Measurements from ENCODE around the gene DYNC1LI2. TPM values are rescaled to one million over a fixed set of nuclear protein-coding genes. Genes with fewer than 3 reads are reported as not detected.
"Not testable (repeated sequence)": the region's sequence is repeated elsewhere in the genome, so short reads cannot be mapped to it uniquely, and the experiment has no call there.

Gene DYNC1LI2
- total and polyA plus RNA-seq, 5 donors from 2014 or later: 22.4 to 91.9 (median 25.4) TPM

GRCh38 chr16:66685501-66686115, 65.8 kb downstream of the DYNC1LI2 start:
- H3K4me1 Mint-ChIP-seq; H3K27ac Mint-ChIP-seq; H3K9me3 Mint-ChIP-seq; H3K4me1 ChIP-seq (ENCODE audit: control insufficient read depth, insufficient read depth, low read length, poor library complexity, severe bottlenecking); H3K4me3 Mint-ChIP-seq; H3K4me3 ChIP-seq (ENCODE audit: low read depth, low read length); H3K27ac ChIP-seq (ENCODE audit: insufficient read depth, low read length, poor library complexity, severe bottlenecking); H3K36me3 ChIP-seq (ENCODE audit: control insufficient read depth, insufficient read depth, low read length); DNase-seq; H3K36me3 Mint-ChIP-seq; H3K9me3 ChIP-seq (ENCODE audit: control insufficient read depth in 2 of 2, low read length in 2 of 2); ATAC-seq (ENCODE audit: low read depth in 2 of 2); H3K27me3 ChIP-seq (ENCODE audit: control insufficient read depth, insufficient read depth, low read length): not testable (repeated sequence)
- H3K27me3 Mint-ChIP-seq: peaks cover 14% of the 10 kb centered on the region

- H3K36me3 Mint-ChIP-seq: peaks cover 4% of the 10 kb centered on the region
- Histone ChIP-seq H3K27ac (ENCODE audit: insufficient read depth, low read length, poor library complexity, severe bottlenecking) (no peak overlapping the region), H3K27me3 (ENCODE audit: control insufficient read depth, insufficient read depth, low read length) (no peaks in the 10 kb centered on the region), H3K4me3 (ENCODE audit: low read depth, low read length) (no peak overlapping the region), H3K36me3 (ENCODE audit: control insufficient read depth, insufficient read depth, low read length) (no peaks in the 10 kb centered on the region), H3K9me3 (ENCODE audit: control insufficient read depth in 2 of 2, low read length in 2 of 2) (no peaks in the 10 kb centered on the region), H3K4me1 (ENCODE audit: control insufficient read depth, insufficient read depth, low read length, poor library complexity, severe bottlenecking) (no peaks in the 10 kb centered on the region)
- no peak for DNase-seq
- H3K9me3 Mint-ChIP-seq: no peaks in the 10 kb centered on the region
- no peak overlapping the region for H3K27ac Mint-ChIP-seq
- no peak for ATAC-seq (ENCODE audit: low read depth in 2 of 2)
- no peaks in the 10 kb centered on the region for H3K27me3 Mint-ChIP-seq
- H3K4me3 Mint-ChIP-seq: no peak overlapping the region
- H3K4me1 Mint-ChIP-seq: peaks cover 0 to 2% (median 0%) of the 10 kb centered on the region in 4 donors
Observed at GRCh38 chr16:66682271-66682670, 69.1 kb downstream of the DYNC1LI2 start.

DNA sequence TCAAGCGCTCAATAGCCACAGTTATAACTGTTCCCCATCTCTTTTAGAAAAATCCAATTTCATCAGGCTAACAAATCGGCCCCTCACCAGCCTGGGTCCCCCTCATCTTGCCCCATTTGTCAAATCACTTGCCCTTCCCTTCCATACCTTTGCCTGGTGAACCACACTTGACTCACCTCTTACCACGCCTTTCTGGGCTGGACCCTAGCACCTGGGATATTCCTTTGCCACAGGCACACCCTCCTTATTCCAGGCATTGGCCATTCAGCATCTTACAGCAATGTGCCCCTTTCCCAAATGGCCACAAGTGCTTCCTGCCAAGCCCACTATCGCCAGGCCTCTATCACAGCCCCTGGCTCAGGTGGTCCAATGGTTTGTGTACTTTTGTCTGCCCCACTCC, 69.7 kb downstream of the DYNC1LI2 start:
- no peaks in the 10 kb centered on the region for H3K9me3 Mint-ChIP-seq
- no peak for ATAC-seq (ENCODE audit: low read depth in 2 of 2)
- no peaks in the 10 kb centered on the region for H3K4me1 ChIP-seq (ENCODE audit: control insufficient read depth, insufficient read depth, low read length, poor library complexity, severe bottlenecking)
- H3K27me3 Mint-ChIP-seq: no peaks in the 10 kb centered on the region
- H3K27me3 ChIP-seq (ENCODE audit: control insufficient read depth, insufficient read depth, low read length): no peaks in the 10 kb centered on the region
- H3K36me3 ChIP-seq (ENCODE audit: control insufficient read depth, insufficient read depth, low read length): no peaks in the 10 kb centered on the region
- no peak overlapping the region for H3K27ac Mint-ChIP-seq
- no peak for DNase-seq
- H3K27ac ChIP-seq (ENCODE audit: insufficient read depth, low read length, poor library complexity, severe bottlenecking): no peak overlapping the region
- no peak overlapping the region for H3K4me3 Mint-ChIP-seq
- H3K4me1 Mint-ChIP-seq: peaks cover 0 to 2% (median 0%) of the 10 kb centered on the region in 4 donors
- no peaks in the 10 kb centered on the region for H3K9me3 ChIP-seq (ENCODE audit: control insufficient read depth in 2 of 2, low read length in 2 of 2)
- H3K36me3 Mint-ChIP-seq: peaks cover 4% of the 10 kb centered on the region
- H3K4me3 ChIP-seq (ENCODE audit: low read depth, low read length): no peak overlapping the region

- H3K4me3 Mint-ChIP-seq: no peak overlapping the region
Observed at GRCh38 chr16:66678337-66678736, 73.1 kb downstream of the DYNC1LI2 start.

DNA sequence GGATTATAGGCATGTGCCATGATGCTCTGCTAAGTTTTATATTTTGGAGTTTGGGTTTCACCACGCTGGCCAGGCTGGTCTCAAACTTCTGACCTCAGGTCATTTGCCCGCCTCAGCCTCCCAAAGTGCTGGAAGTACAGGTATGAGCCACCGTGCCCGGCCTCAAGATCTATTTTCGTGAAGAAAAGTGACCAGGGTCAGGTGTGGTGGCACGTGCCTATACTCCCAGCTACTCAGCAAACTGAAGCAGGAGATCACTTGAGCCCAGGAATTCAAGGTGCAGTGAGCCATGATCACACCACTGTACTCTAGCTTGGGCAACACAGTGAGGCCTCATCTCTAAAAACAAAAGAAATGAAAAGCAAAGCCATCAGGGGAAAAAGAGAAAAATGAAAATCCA, 73.6 kb downstream of the DYNC1LI2 start:
- no peak for ATAC-seq (ENCODE audit: low read depth in 2 of 2)
- no peak overlapping the region for H3K4me3 Mint-ChIP-seq
- Histone ChIP-seq H3K36me3 (ENCODE audit: control insufficient read depth, insufficient read depth, low read length) (no peaks in the 10 kb centered on the region), H3K4me3 (ENCODE audit: low read depth, low read length) (no peak overlapping the region), H3K9me3 (ENCODE audit: control insufficient read depth in 2 of 2, low read length in 2 of 2) (no peaks in the 10 kb centered on the region), H3K4me1 (ENCODE audit: control insufficient read depth, insufficient read depth, low read length, poor library complexity, severe bottlenecking) (no peaks in the 10 kb centered on the region), H3K27ac (ENCODE audit: insufficient read depth, low read length, poor library complexity, severe bottlenecking) (no peak overlapping the region), H3K27me3 (ENCODE audit: control insufficient read depth, insufficient read depth, low read length) (no peaks in the 10 kb centered on the region)
- peaks cover 4% of the 10 kb centered on the region for H3K36me3 Mint-ChIP-seq
- H3K4me1 Mint-ChIP-seq: peaks cover 0 to 6% (median 0%) of the 10 kb centered on the region in 4 donors
- no peak for DNase-seq
- H3K27me3 Mint-ChIP-seq: no peaks in the 10 kb centered on the region
- no peaks in the 10 kb centered on the region for H3K9me3 Mint-ChIP-seq
- H3K27ac Mint-ChIP-seq: no peak overlapping the region

More at GRCh38 chr16:66678337-66678736, 73.1 kb downstream of the DYNC1LI2 start:
- no peaks in the 10 kb centered on the region for H3K4me1 ChIP-seq (ENCODE audit: control insufficient read depth, insufficient read depth, low read length, poor library complexity, severe bottlenecking)
- H3K4me3 ChIP-seq (ENCODE audit: low read depth, low read length): no peak overlapping the region
- Mint-ChIP-seq H3K27me3 (no peaks in the 10 kb centered on the region), H3K9me3 (no peaks in the 10 kb centered on the region), H3K4me1 (peaks cover 0 to 6% (median 0%) of the 10 kb centered on the region in 4 donors), H3K27ac (no peak overlapping the region), H3K36me3 (peaks cover 4% of the 10 kb centered on the region)
- H3K36me3 ChIP-seq (ENCODE audit: control insufficient read depth, insufficient read depth, low read length): no peaks in the 10 kb centered on the region
- H3K9me3 ChIP-seq (ENCODE audit: control insufficient read depth in 2 of 2, low read length in 2 of 2): no peaks in the 10 kb centered on the region
- no peak overlapping the region for H3K27ac ChIP-seq (ENCODE audit: insufficient read depth, low read length, poor library complexity, severe bottlenecking)
- H3K27me3 ChIP-seq (ENCODE audit: control insufficient read depth, insufficient read depth, low read length): no peaks in the 10 kb centered on the region
- no peak for ATAC-seq (ENCODE audit: low read depth in 2 of 2)
- no peak for DNase-seq

DNA sequence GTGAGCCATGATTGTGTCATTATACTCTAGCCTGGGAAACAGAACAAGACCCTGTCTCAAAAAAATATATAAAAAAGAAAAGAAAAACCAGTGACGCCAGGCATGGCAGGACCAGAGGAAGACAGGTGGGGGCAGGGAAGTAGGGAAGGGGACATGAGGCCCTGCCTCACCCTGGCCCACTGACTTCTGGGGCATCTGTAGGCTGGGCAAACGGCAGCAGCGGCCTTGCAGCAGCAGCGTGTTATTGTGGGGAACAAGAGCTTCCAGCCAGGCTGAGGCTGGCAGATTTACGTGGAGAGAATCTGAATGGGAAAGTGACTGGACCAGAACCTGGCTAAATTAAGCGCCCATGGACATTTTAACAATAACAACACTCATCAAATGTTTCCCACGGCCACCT, 74.2 kb downstream of the DYNC1LI2 start:
- peaks cover 4% of the 10 kb centered on the region for H3K36me3 Mint-ChIP-seq
- H3K9me3 ChIP-seq (ENCODE audit: control insufficient read depth in 2 of 2, low read length in 2 of 2): no peaks in the 10 kb centered on the region
- H3K27ac ChIP-seq (ENCODE audit: insufficient read depth, low read length, poor library complexity, severe bottlenecking): no peak overlapping the region
- no peak overlapping the region for H3K4me3 Mint-ChIP-seq
- H3K9me3 Mint-ChIP-seq: no peaks in the 10 kb centered on the region
- DNase-seq (no peak), ATAC-seq (ENCODE audit: low read depth in 2 of 2) (no peak)
- H3K4me3 ChIP-seq (ENCODE audit: low read depth, low read length): no peak overlapping the region
- H3K4me1 Mint-ChIP-seq: peaks cover 0 to 6% (median 0%) of the 10 kb centered on the region in 4 donors
- no peak overlapping the region for H3K27ac Mint-ChIP-seq
- H3K27me3 Mint-ChIP-seq: no peaks in the 10 kb centered on the region
- no peaks in the 10 kb centered on the region for H3K4me1 ChIP-seq (ENCODE audit: control insufficient read depth, insufficient read depth, low read length, poor library complexity, severe bottlenecking)
- no peaks in the 10 kb centered on the region for H3K36me3 ChIP-seq (ENCODE audit: control insufficient read depth, insufficient read depth, low read length)
- no peaks in the 10 kb centered on the region for H3K27me3 ChIP-seq (ENCODE audit: control insufficient read depth, insufficient read depth, low read length)

GRCh38 chr16:66676599-66676998, 74.8 kb downstream of the DYNC1LI2 start:
- Mint-ChIP-seq H3K27ac (no peak overlapping the region), H3K9me3 (no peaks in the 10 kb centered on the region), H3K27me3 (no peaks in the 10 kb centered on the region), H3K4me1 (peaks cover 0 to 6% (median 0%) of the 10 kb centered on the region in 4 donors), H3K36me3 (peaks cover 4% of the 10 kb centered on the region), H3K4me3 (no peak overlapping the region)
- H3K9me3 ChIP-seq (ENCODE audit: control insufficient read depth in 2 of 2, low read length in 2 of 2): no peaks in the 10 kb centered on the region
- no peak overlapping the region for H3K27ac ChIP-seq (ENCODE audit: insufficient read depth, low read length, poor library complexity, severe bottlenecking)
- no peaks in the 10 kb centered on the region for H3K36me3 ChIP-seq (ENCODE audit: control insufficient read depth, insufficient read depth, low read length)
- DNase-seq (no peak), ATAC-seq (ENCODE audit: low read depth in 2 of 2) (no peak)
- H3K4me1 ChIP-seq (ENCODE audit: control insufficient read depth, insufficient read depth, low read length, poor library complexity, severe bottlenecking): no peaks in the 10 kb centered on the region
- H3K4me3 ChIP-seq (ENCODE audit: low read depth, low read length): no peak overlapping the region
- H3K27me3 ChIP-seq (ENCODE audit: control insufficient read depth, insufficient read depth, low read length): no peaks in the 10 kb centered on the region

GRCh38 chr16:66673691-66674090, 77.7 kb downstream of the DYNC1LI2 start:
- ATAC-seq (ENCODE audit: low read depth in 2 of 2) (no peak), DNase-seq (no peak)
- H3K27me3 ChIP-seq (ENCODE audit: control insufficient read depth, insufficient read depth, low read length): no peaks in the 10 kb centered on the region
- H3K4me1 ChIP-seq (ENCODE audit: control insufficient read depth, insufficient read depth, low read length, poor library complexity, severe bottlenecking): no peaks in the 10 kb centered on the region
- H3K4me3 ChIP-seq (ENCODE audit: low read depth, low read length): no peak overlapping the region
- no peaks in the 10 kb centered on the region for H3K9me3 ChIP-seq (ENCODE audit: control insufficient read depth in 2 of 2, low read length in 2 of 2)
- Mint-ChIP-seq H3K36me3 (no peaks in the 10 kb centered on the region), H3K27ac (no peak overlapping the region), H3K4me3 (no peak overlapping the region), H3K4me1 (peaks cover 0 to 4% (median 0%) of the 10 kb centered on the region in 4 donors), H3K9me3 (no peaks in the 10 kb centered on the region), H3K27me3 (no peaks in the 10 kb centered on the region)
- no peaks in the 10 kb centered on the region for H3K36me3 ChIP-seq (ENCODE audit: control insufficient read depth, insufficient read depth, low read length)
- no peak overlapping the region for H3K27ac ChIP-seq (ENCODE audit: insufficient read depth, low read length, poor library complexity, severe bottlenecking)

Data from CD4-positive, CD25-positive, alpha-beta regulatory T cell (primary cell).